SK-N-SH (cell line): Measurements from ENCODE around the gene MAP1B. TPM values are rescaled to one million over a fixed set of nuclear protein-coding genes. Genes with fewer than 3 reads are reported as not detected.

Experiments
- CTCF ChIA-PET: fragments of 300-600, 350-600 bp; formaldehyde crosslinking; extraction: SDS; loops from one replicate; lab custom pipeline; 2021; lab: Yijun Ruan, JAX
- POLR2A ChIA-PET: fragments of 350-600 bp; sonication (Branson Sonifier 250); formaldehyde crosslinking; extraction: SDS; loops from one replicate; lab custom pipeline; 2020; ENCODE audit warnings: antibody characterized with exemption, inconsistent platforms; lab: Yijun Ruan, JAX
- DNase-seq: peaks from one replicate; pipeline ENCODE4 v3.0.0; 2012
- H2AFZ ChIP-seq: fragments of 200-600 bp; sonication (generic); 2 replicates; pipeline ENCODE4 v1.8.1; 2016; ENCODE audit warnings: antibody characterized with exemption, mild to moderate bottlenecking, low read depth
- H3F3A ChIP-seq: fragments of 200-600 bp; sonication (generic); replicated peaks from 2 replicates; pipeline ENCODE3; 2016; ENCODE audit warnings: antibody characterized with exemption, mild to moderate bottlenecking; ENCODE audit not compliant: insufficient read depth
- H3K27ac ChIP-seq, 2 experiments: fragments of 200-500 bp in 1 of 2; fragments of 200-600 bp in 1 of 2; sonication (Bioruptor generic) in 1 of 2; sonication (generic), shearing (Covaris generic) in 1 of 2; 2 replicates each; pipeline versions ENCODE4 v1.5.1 to v1.6.1; 2014 to 2016; ENCODE audit warnings: low read depth in 2 of 2, inconsistent platforms in 1 of 2, low read length in 1 of 2, mild to moderate bottlenecking in 1 of 2, mixed read lengths in 1 of 2
- H3K27me3 ChIP-seq: fragments of 200-600 bp; sonication (generic), shearing (Covaris generic); 2 replicates; pipeline ENCODE4 v1.6.1; 2016; ENCODE audit warnings: mixed run types; ENCODE audit not compliant: insufficient read depth
- H3K36me3 ChIP-seq, 2 experiments: fragments of 200-500 bp in 1 of 2; fragments of 200-600 bp in 1 of 2; sonication (Bioruptor generic) in 1 of 2; sonication (generic) in 1 of 2; replicated peaks in 1 of 2; 2 replicates each; pipeline versions ENCODE3 to v1.5.1; 2014 to 2016; ENCODE audit warnings: low read length in 1 of 2, mild to moderate bottlenecking in 1 of 2; ENCODE audit not compliant: insufficient read depth in 2 of 2, control insufficient read depth in 1 of 2
- H3K4me1 ChIP-seq, 2 experiments: fragments of 200-500 bp in 1 of 2; fragments of 200-600 bp in 1 of 2; sonication (Bioruptor generic) in 1 of 2; sonication (generic), shearing (Covaris generic) in 1 of 2; 2 replicates each; pipeline versions ENCODE4 v1.5.1 to v1.6.1; 2014 to 2016; ENCODE audit warnings: low read depth in 1 of 2, low read length in 1 of 2, mixed run types in 1 of 2; ENCODE audit not compliant: insufficient read depth in 2 of 2, control insufficient read depth in 1 of 2
- H3K4me2 ChIP-seq: fragments of 200-600 bp; sonication (generic), shearing (Covaris generic); 2 replicates; pipeline ENCODE4 v1.6.1; 2017; ENCODE audit warnings: mixed run types
- H3K4me3 ChIP-seq, 2 experiments: fragments of 200-500 bp in 1 of 2; fragments of 200-600 bp in 1 of 2; sonication (Bioruptor generic) in 1 of 2; sonication (generic), shearing (Covaris generic) in 1 of 2; 2 replicates each; pipeline versions ENCODE4 v1.5.1 to v1.8.1; 2014 to 2016; ENCODE audit warnings: low read depth in 2 of 2, inconsistent platforms in 1 of 2, low read length in 1 of 2, mild to moderate bottlenecking in 1 of 2, mixed read lengths in 1 of 2, moderate library complexity in 1 of 2
- H3K79me2 ChIP-seq: fragments of 200-600 bp; sonication (generic); 2 replicates; pipeline ENCODE4 v1.8.1; 2017; ENCODE audit warnings: mild to moderate bottlenecking; ENCODE audit not compliant: insufficient read depth
- H3K9ac ChIP-seq: fragments of 200-600 bp; sonication (generic); 2 replicates; pipeline ENCODE4 v1.6.1; 2017; ENCODE audit warnings: mixed run types
- H3K9me2 ChIP-seq: fragments of 200-600 bp; sonication (generic); 2 replicates; pipeline ENCODE4 v1.6.1; 2017; ENCODE audit warnings: mixed run types
- H3K9me3 ChIP-seq: fragments of 200-600 bp; sonication (generic); 2 replicates; pipeline ENCODE4 v1.6.1; 2017; ENCODE audit warnings: mixed run types, mild to moderate bottlenecking, moderate library complexity
- H4K20me1 ChIP-seq: fragments of 200-600 bp; sonication (generic); 2 replicates; pipeline ENCODE4 v1.6.1; 2017; ENCODE audit warnings: mild to moderate bottlenecking, mixed run types; ENCODE audit not compliant: insufficient read depth
- CHD2 ChIP-seq: fragments of 150-350 bp; IDR thresholded peaks from 2 replicates; pipeline ENCODE4 v1.6.1; 2018; ENCODE audit warnings: low read length; ENCODE audit not compliant: partially characterized antibody
- EZH2phosphoT487 ChIP-seq: fragments of 200-600 bp; sonication (generic); IDR thresholded peaks from 2 replicates; pipeline ENCODE4 v1.6.1; 2017; ENCODE audit warnings: low read depth, mixed run types, mild to moderate bottlenecking, antibody characterized with exemption, moderate library complexity, borderline replicate concordance
- FOXJ3 ChIP-seq: sonication (generic); formaldehyde crosslinking; IDR thresholded peaks from 2 replicates; pipeline ENCODE4 v1.5.1; 2020; ENCODE audit warnings: mild to moderate bottlenecking, missing genetic modification reagents
- FOXM1 ChIP-seq: IDR thresholded peaks from 2 replicates; pipeline ENCODE4 v1.4.0; 2012; ENCODE audit warnings: low read depth, mild to moderate bottlenecking
- JUND ChIP-seq: IDR thresholded peaks from 2 replicates; pipeline ENCODE4 v1.4.0; 2012
- MEF2A ChIP-seq: IDR thresholded peaks from 2 replicates; pipeline ENCODE4 v1.4.0; 2012; ENCODE audit warnings: low read depth, borderline replicate concordance
- MXI1 ChIP-seq: IDR thresholded peaks from 2 replicates; pipeline ENCODE4 v1.6.1; 2012; ENCODE audit warnings: mild to moderate bottlenecking, low read depth, low read length, improper control_type of control experiment
- NFIC ChIP-seq: IDR thresholded peaks from 2 replicates; pipeline ENCODE4 v1.4.0; 2012; ENCODE audit warnings: borderline replicate concordance
- RAD21 ChIP-seq: IDR thresholded peaks from 2 replicates; pipeline ENCODE4 v1.6.1; 2012; ENCODE audit warnings: mild to moderate bottlenecking, low read length
- RCOR1 ChIP-seq: fragments of 150-350 bp; IDR thresholded peaks from 2 replicates; pipeline ENCODE4 v1.6.1; 2017; ENCODE audit warnings: antibody characterized with exemption, low read length
- RXRA ChIP-seq: IDR thresholded peaks from 2 replicates; pipeline ENCODE4 v1.4.0; 2012; ENCODE audit warnings: low read depth, mild to moderate bottlenecking, borderline replicate concordance
- SIN3A ChIP-seq: IDR thresholded peaks from 2 replicates; pipeline ENCODE4 v1.6.1; 2012; ENCODE audit warnings: low read depth, mild to moderate bottlenecking, low read length, moderate library complexity, borderline replicate concordance
- SMC3 ChIP-seq: IDR thresholded peaks from 2 replicates; pipeline ENCODE4 v1.6.1; 2012; ENCODE audit warnings: low read depth, low read length, improper control_type of control experiment
- WGBS: methylation state at CpG from one replicate; pipeline ENCODE4 v1.1.6; 2017; ENCODE audit warnings: low lambda C conversion rate; 5-methylcytosine and 5-hydroxymethylcytosine counted together
- polyA plus RNA-seq, 3 experiments: library from polyadenylated mRNA; depleted of rRNA; stranded (reverse); fragments of >200 nt; gene quantifications; 2 replicates each; pipeline ENCODE4 v1.2.3, GENCODE V29; 2012
- TF ChIP-seq, protein P1 (sequence below): IDR thresholded peaks from 2 replicates; pipeline ENCODE4 v1.4.0; 2012; ENCODE audit warnings: low read depth
- TF ChIP-seq, protein P2 (sequence below): IDR thresholded peaks from 2 replicates; pipeline ENCODE4; 2012
- TF ChIP-seq, protein P3 (sequence below): fragments of 150-350 bp; IDR thresholded peaks from 2 replicates; pipeline ENCODE4 v1.6.1; 2016; ENCODE audit warnings: mild to moderate bottlenecking, low read depth, low read length
- TF ChIP-seq, protein P4 (sequence below): IDR thresholded peaks from 2 replicates; pipeline ENCODE4 v1.4.0; 2012; ENCODE audit warnings: low read depth, borderline replicate concordance

The MAP1B gene
- polyA plus RNA-seq, 1 of the 3 experiments (the other 2 are of a cell fraction): 47.5 TPM

DNA sequence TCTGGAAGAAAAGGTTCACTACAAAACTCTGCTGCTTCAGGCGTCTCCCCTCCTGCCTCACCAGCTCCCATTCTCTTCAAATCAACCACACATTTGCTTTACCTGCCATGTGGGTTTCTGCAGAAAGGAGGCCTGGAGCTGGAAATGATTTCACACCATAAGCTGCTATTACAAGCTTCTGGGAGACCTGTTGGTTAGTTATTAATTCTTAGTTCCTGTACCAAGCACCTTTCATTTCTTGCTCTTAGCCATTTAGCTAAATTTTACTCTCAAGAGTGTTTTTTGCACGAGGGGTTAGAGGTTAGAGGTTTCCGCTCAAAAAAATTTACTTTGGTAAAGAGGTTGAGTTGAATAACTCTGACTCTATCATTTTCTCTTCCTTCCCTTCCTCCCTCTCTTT, 70.3 kb downstream of the MAP1B start:
- H3K79me2 ChIP-seq: peaks cover 98% of the 10 kb centered on the region
- H3K4me2 ChIP-seq: no peak overlapping the region
- peaks cover 52 to 53% of the 10 kb centered on the region in 2 experiments for H3K36me3 ChIP-seq
- ChIA-PET CTCF (interaction anchor here (1.4 kb wide), 1 partner anchor 49 kb away, joined by 3 read pairs; no protein-coding TSS in a partner anchor), POLR2A (no interaction called here)
- no peak overlapping the region for H3K9ac ChIP-seq
- H3K27ac ChIP-seq: peak overlapping the region; percentile 40 to 99; a peak in 3 of 4 replicates
- no peak overlapping the region for H3K4me3 ChIP-seq
- H3F3A ChIP-seq: peaks cover 75% of the 10 kb centered on the region
- WGBS: 98% methylated on average over 3 of the region's 3 CpGs
- peaks cover 32 to 33% of the 10 kb centered on the region in 2 experiments for H3K4me1 ChIP-seq
- H2AFZ ChIP-seq: no peak overlapping the region
- TF ChIP-seq NFIC: no peak
- no peak for TF ChIP-seq MXI1
- no peak for TF ChIP-seq EZH2phosphoT487
- TF ChIP-seq, protein P1, sequence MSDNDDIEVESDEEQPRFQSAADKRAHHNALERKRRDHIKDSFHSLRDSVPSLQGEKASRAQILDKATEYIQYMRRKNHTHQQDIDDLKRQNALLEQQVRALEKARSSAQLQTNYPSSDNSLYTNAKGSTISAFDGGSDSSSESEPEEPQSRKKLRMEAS: no peak
- TF ChIP-seq, protein P2, sequence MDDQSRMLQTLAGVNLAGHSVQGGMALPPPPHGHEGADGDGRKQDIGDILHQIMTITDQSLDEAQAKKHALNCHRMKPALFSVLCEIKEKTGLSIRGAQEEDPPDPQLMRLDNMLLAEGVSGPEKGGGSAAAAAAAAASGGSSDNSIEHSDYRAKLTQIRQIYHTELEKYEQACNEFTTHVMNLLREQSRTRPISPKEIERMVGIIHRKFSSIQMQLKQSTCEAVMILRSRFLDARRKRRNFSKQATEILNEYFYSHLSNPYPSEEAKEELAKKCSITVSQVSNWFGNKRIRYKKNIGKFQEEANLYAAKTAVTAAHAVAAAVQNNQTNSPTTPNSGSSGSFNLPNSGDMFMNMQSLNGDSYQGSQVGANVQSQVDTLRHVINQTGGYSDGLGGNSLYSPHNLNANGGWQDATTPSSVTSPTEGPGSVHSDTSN: no peak
- H3K27me3 ChIP-seq: no peaks in the 10 kb centered on the region
- H3K9me2 ChIP-seq: no peaks in the 10 kb centered on the region
- no peaks in the 10 kb centered on the region for H3K9me3 ChIP-seq
- peaks cover 75% of the 10 kb centered on the region for H4K20me1 ChIP-seq
- no peak for DNase-seq

DNA sequence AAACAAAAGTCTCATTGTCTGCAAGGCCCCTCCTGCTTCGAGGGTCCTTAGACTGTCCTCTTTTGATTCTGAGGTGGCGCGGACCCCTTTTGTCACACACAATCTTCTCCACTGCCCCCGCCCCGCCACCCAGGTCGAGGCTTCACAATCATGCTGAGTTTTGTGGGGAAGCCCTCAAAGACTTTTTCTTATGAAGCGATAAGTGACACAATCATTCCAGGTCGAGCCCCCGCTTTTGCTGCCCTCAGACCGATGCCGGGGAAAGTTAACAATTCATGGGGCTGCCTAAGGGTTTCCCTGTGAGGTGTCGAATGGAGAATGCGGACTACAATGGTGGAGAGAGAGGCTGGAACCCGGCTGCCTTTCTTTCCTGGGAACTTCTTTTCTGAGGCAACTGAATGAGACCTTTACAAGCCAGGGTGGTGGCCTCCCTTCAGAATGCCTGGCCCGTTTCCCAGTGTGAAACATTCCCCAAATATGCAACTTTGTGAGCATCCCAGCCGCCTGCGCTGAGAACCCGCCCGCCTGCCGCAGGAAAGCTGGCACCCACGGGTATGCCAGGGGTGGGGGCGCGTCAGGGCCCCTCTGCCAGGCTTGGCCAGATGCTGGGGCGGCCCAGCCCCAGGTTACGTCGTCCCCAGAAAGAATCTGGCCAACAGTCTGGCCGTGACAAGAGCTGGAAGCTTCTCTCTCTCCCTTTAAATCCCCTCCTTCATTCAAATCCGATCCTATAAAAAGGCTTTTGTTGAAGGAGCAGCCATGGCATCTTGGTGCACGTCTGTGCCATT, 71.9 kb downstream of the MAP1B start:
- 42% methylated on average over 24 of the region's 29 CpGs for WGBS
- peaks cover 79% of the 10 kb centered on the region for H4K20me1 ChIP-seq
- ChIA-PET POLR2A (no interaction called here), CTCF (interaction anchor here (0.9 kb wide), 1 partner anchor 11 kb away, joined by 3 read pairs; no protein-coding TSS in a partner anchor)
- H2AFZ ChIP-seq: no peak overlapping the region
- peak; percentile 30 for DNase-seq
- peaks cover 56 to 58% of the 10 kb centered on the region in 2 experiments for H3K36me3 ChIP-seq
- no peaks in the 10 kb centered on the region for H3K27me3 ChIP-seq
- H3K4me2 ChIP-seq: peak overlapping the region; percentile 74
- H3F3A ChIP-seq: peaks cover 59% of the 10 kb centered on the region
- H3K9me2 ChIP-seq: no peaks in the 10 kb centered on the region
- peak overlapping the region in 1 of 2 experiments; percentile 48; a peak in 2 of 4 replicates for H3K4me3 ChIP-seq
- H3K4me1 ChIP-seq: peaks cover 33 to 35% of the 10 kb centered on the region in 2 experiments
- H3K79me2 ChIP-seq: peaks cover 98% of the 10 kb centered on the region
- H3K9ac ChIP-seq: peak overlapping the region; percentile 73
- no peaks in the 10 kb centered on the region for H3K9me3 ChIP-seq
- H3K27ac ChIP-seq: peak overlapping the region; percentile 75 to 99
- TF ChIP-seq, protein P1: no peak; the same call in 1 of the 2 replicates
- TF ChIP-seq CHD2 (no peak), JUND (peak; percentile 86), RXRA (peak; percentile 79), RCOR1 (no peak), MEF2A (peak; percentile 13; the same call in 1 of the 2 replicates), FOXJ3 (CRISPR knock-in tag) (no peak), RAD21 (no peak), MXI1 (no peak), SIN3A (peak; percentile 70; the same call in 1 of the 2 replicates), SMC3 (no peak), FOXM1 (peak; percentile 43; the same call in 1 of the 2 replicates)
- TF ChIP-seq, protein P2: peak; percentile 69
- TF ChIP-seq, protein P3, sequence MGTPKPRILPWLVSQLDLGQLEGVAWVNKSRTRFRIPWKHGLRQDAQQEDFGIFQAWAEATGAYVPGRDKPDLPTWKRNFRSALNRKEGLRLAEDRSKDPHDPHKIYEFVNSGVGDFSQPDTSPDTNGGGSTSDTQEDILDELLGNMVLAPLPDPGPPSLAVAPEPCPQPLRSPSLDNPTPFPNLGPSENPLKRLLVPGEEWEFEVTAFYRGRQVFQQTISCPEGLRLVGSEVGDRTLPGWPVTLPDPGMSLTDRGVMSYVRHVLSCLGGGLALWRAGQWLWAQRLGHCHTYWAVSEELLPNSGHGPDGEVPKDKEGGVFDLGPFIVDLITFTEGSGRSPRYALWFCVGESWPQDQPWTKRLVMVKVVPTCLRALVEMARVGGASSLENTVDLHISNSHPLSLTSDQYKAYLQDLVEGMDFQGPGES: no peak
- TF ChIP-seq, protein P4, sequence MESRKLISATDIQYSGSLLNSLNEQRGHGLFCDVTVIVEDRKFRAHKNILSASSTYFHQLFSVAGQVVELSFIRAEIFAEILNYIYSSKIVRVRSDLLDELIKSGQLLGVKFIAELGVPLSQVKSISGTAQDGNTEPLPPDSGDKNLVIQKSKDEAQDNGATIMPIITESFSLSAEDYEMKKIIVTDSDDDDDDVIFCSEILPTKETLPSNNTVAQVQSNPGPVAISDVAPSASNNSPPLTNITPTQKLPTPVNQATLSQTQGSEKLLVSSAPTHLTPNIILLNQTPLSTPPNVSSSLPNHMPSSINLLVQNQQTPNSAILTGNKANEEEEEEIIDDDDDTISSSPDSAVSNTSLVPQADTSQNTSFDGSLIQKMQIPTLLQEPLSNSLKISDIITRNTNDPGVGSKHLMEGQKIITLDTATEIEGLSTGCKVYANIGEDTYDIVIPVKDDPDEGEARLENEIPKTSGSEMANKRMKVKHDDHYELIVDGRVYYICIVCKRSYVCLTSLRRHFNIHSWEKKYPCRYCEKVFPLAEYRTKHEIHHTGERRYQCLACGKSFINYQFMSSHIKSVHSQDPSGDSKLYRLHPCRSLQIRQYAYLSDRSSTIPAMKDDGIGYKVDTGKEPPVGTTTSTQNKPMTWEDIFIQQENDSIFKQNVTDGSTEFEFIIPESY: peak; percentile 51; the same call in 1 of the 2 replicates
